Ammon's horn (tissue), 1 donor: ENCODE data around the gene CLEC4M.
"Not testable (repeated sequence)": the region's sequence is repeated elsewhere in the genome, so short reads cannot be mapped to it uniquely, and the experiment has no call there.

Experiments
- DNase-seq: peaks from one replicate; pipeline ENCODE4 v3.0.0-alpha.2; 2016; ENCODE audit warnings: low spot score

Gene CLEC4M

DNA sequence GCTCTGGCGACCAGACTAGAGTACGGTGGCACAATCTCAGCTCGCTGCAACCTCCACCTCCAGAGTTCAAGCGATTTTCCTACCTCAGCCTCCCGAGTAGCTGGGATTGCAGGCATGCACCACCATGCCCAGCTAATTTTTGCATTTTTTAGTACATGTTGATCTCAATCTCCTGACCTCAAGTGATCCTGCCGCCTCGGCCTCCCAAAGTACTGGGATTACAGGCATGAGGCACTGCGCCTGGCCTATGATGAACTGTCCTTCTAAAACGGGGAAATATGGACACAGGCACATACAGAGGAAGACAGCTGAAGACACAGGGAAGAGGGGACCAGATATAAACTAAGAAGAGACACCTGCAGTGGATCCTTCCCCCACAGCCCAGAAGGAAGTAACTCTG lies 12.7 kb downstream of the CLEC4M start:
- DNase-seq, result no peak

DNA sequence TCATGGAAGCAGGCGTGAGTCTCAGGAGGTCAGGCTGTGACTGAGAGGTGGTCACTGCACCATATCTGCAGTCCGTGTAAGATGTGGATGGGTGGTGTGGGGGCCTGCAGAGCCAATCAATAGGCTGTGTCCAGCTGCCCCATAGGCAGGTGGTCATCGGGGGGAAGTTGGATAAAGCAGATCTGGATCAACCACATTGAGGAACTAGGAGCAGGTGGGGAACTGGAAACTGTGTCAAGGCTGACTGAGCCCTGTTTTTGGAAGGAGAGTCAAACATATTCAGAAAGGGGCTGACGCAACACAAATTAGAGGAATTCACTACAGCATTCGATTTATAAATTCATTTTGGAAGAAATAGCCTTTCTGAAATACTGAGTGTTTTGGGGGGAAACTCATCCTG lies 15.0 kb downstream of the CLEC4M start:
- DNase-seq, result peak; percentile 5

GRCh38 chr19:7779631-7780486 lies 16.8 kb downstream of the CLEC4M start:
- no peak for DNase-seq

DNA sequence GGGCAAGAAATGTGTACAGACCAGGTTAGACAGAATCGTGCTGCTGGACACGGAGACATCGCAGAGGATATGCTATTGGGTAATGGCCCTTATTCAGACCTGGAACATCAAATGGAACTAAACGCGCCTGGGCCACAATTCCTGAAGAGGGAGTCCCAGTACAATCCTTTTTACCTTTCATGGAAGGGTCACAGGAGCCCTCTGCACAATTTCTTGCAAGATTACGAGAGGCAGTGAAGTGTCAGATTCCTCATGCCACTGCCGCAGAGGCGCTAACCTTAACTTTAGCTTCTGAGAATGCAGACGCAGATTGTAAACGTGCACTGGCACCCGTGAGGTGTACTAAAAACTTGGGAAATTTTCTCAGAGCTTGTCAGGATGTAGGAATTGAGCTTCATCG lies 18.1 kb downstream of the CLEC4M start:
- no peak for DNase-seq

DNA sequence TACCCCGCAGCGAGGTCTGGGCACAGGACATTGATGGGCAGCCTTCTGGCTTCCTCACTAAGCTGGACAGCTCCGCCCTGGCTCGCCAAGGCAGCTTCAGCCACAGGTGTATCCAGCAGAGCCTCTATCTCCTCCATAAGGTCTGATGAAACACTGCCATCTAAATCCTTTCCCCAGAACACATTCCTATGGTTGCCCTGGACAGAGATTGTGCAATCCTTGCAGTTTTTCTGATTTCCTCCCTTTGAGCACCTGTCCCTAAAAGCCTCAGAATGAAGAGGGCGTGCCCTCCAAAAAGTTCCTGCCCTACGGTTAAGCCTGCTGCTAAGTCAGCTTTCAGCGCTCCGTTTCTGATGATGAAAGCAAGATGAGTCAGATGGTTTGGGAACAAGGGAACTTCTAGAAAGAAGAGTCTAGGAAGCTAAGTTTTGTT lies 21.0 kb downstream of the CLEC4M start:
- no peak for DNase-seq

DNA sequence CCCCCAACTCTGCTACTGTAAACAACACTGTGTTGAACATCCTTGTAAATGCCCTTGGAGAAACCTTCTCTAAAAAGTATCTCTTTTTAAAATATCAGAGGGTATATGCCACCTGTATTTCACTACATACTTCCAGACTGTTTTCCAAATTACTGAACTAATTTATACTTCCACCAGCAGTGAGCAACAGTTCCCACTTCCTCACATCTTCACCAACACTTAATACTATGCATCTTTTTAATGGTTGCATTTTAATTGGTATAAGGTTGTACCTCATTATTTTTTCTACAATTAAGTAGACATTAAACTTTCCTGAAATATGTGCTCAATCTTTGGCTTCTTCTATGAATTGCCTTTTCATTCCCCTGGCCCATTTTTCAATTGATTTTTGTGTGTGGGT lies 21.8 kb downstream of the CLEC4M start:
- no peak for DNase-seq

DNA sequence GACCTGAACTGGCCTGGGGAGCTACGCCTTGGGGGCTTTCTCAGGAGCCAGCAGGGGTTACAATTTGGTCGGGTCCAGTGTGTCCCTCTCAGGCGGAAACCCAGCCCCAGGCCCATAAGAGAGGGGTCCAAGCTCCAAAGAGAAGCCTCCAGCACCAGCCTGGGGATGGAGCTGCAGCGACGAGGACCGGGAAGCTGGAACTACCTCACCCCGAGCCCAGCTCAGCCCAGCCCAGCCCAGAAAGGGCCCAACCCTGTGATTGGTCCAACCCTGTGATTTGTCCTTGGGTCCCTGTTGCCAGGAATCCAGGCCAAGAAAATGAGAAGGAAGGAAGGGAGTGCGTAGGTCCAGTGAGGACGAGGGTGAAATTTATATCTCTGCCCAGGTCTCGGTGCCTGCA lies 24.1 kb downstream of the CLEC4M start:
- DNase-seq, result no peak

DNA sequence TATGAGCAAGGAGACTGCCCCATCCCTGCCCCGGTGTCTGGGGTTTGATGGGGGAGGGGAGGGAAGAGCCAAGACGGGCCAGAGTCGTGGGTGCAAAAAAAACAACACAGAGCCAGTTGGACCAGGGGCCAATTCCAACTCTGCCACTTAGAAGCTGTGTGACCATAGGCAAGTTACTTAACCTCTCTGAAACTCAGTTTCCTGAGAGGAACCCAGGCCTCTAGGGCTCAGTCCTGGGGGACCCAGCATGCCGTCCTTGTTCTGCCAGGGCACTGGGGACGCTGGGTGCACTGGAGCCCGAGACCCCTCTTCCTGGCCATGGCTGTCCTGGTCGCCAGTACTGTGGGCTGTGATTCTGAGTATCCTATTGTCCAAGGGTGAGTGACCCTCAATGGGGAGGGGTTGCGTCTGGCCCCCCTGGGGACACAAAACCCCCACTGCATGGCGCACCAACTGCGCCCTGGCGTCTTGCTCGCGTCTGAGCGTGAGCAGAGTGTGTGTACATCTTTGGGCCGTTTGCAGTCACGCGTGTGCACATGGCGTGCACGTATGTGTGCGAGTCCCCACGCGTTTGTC lies 24.6 kb downstream of the CLEC4M start:
- DNase-seq, result no peak

GRCh38 chr19:7788178-7788932 lies 25.3 kb downstream of the CLEC4M start:
- DNase-seq, result no peak

GRCh38 chr19:7788933-7789323 lies 25.9 kb downstream of the CLEC4M start:
- DNase-seq, result no peak

GRCh38 chr19:7789447-7789846 lies 26.4 kb downstream of the CLEC4M start:
- no peak for DNase-seq

DNA sequence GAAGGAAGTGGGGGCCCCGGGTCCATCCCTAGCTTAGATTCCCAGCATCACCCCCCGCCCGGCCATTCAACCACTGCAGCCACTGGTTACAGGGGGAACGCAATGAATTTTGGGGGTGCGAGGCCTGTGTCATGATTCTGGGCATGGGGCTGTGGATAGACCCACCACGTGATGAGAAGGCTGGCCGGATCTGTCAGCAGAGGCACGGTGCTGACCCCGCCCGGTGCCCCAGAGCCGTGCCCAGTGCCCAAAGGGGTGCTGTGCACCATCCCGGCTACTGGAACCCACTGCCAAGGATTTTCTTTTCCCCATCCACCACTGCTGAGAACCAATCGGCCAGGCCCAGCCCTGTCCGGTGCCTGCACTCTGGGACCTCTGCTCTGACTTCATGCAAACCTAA lies 27.4 kb downstream of the CLEC4M start:
- DNase-seq, result no peak

DNA sequence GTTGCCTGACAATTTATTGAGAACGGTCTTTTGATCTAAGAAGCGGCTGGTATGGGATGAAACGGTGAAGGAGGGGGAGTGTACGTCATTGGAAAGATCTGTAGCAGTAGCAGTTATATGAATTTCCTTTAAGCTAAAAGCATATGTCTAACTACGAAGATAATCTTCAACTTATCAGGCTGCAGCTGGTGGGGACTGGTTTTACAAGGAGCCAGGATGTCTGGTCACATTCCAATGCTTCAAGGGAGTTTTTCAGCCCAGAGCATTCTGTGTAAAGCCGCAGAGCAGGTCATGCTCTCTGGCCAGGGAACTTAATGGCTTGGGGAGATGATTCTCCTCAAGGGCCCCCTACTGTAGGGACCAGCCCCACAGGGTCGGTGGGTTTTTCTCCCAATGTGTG lies 29.2 kb downstream of the CLEC4M start:
- no peak for DNase-seq

GRCh38 chr19:7792701-7793100 lies 29.7 kb downstream of the CLEC4M start:
- not testable (repeated sequence) for DNase-seq

DNA sequence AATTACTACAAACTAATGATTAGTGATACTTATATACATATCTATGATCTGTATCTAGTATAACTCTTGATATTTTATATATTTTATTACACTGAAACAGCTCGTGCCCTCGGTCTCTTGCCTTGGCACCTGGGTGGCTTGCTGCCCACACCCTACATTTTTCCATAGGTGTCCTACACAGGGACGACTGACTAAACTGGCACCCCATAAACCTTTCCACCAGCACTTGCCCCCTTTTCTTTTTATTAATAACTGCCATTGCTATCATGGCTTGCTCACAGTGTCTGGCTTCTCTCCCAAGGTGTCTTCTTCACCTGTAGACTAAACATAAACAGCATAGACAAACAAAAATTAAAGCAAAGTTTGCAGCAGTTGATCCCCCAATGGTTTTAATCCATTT lies 30.4 kb downstream of the CLEC4M start:
- no peak for DNase-seq

- no peak for DNase-seq
Observed at GRCh38 chr19:7795555-7796161, 32.6 kb downstream of the CLEC4M start.

- DNase-seq, result peak; percentile 81
Observed at GRCh38 chr19:7799640-7800355, 36.8 kb downstream of the CLEC4M start.

DNA sequence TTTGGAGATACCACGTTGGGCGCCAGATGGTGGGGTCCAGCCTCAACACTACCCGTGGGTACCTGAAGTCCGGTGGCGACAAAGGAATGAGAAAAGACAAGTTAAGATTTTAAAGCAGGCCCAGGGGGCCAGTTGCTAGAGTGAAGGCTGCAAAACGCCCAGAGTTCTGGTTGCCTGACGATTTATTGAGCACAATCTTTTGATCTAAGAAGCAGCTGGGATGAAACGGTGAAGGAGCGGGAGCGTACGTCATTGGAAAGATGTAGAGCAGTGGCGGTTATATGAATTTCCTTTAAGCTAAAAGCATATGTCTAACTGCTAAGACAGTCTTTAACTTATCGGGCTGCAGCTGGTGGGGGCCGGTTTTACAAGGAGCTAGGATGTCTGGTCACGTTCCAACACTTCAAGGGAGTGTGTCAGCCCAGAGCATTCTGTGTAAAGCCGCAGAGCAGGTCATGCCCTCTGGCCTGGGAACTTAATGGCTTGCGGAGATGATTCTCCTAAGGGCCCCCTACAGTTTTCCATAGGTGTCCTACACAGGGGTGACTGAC lies 38.1 kb downstream of the CLEC4M start:
- DNase-seq, result no peak

GRCh38 chr19:7806234-7806633 lies 43.2 kb downstream of the CLEC4M start:
- no peak for DNase-seq

- no peak for DNase-seq
Observed at GRCh38 chr19:7806876-7807275, 43.8 kb downstream of the CLEC4M start.

- no peak for DNase-seq
Observed at GRCh38 chr19:7808108-7808507, 45.1 kb downstream of the CLEC4M start.

DNA sequence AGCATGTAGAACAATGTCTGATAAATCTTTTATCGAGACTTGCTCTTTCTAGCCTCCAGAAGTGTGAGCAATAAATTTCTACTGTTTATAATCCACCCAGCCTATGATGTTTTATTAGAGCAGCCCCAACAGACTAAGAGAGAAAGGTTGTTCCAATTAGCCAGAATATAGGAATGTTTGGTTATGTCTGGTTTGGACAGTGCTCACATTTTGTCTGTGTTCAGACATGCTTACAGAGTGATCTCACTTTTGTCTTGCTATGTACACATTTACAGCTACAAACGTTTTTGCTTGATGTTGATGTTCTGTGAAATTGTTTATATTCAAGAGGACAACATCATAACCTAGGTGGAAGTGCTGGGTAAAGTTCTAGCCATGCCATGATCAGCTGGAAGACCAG lies 48.9 kb downstream of the CLEC4M start:
- DNase-seq, result no peak
